Measurements from ENCODE around the gene LMBR1. TPM values are rescaled to one million over a fixed set of nuclear protein-coding genes. Genes with fewer than 3 reads are reported as not detected.

The LMBR1 gene
- polyA plus RNA-seq, 1 donor from 2014 or later = 68.9 TPM

- Histone ChIP-seq H3K9ac (ENCODE audit: low read length) (no peak overlapping the region), H3K9me3 (ENCODE audit: low read length) (no peaks in the 10 kb centered on the region), H3K79me2 (replicated peaks; ENCODE audit: insufficient read depth, low read length) (no peaks in the 10 kb centered on the region), H3K36me3 (ENCODE audit: insufficient read depth, low read length) (no peaks in the 10 kb centered on the region), H3K27ac (ENCODE audit: low read length) (no peak overlapping the region), H2AFZ (ENCODE audit: low read depth, low read length) (no peak overlapping the region), H3K4me3 (ENCODE audit: low read length) (no peak overlapping the region), H3K9me2 (ENCODE audit: insufficient read depth, low read length) (no peaks in the 10 kb centered on the region), H3F3A (ENCODE audit: insufficient read depth, low read length, poor library complexity, severe bottlenecking) (no peaks in the 10 kb centered on the region), H4K20me1 (ENCODE audit: insufficient read depth) (no peaks in the 10 kb centered on the region), H3K4me2 (ENCODE audit: low read length) (no peak overlapping the region), H3K27me3 (ENCODE audit: insufficient read depth, low read depth, low read length) (no peaks in the 10 kb centered on the region)
- TF ChIP-seq POLR2AphosphoS5 (IDR thresholded peaks at IDR 0.05) (no peak), RAD21 (conservative IDR thresholded peaks at IDR 0.05) (no peak), SMC3 (conservative IDR thresholded peaks at IDR 0.05; ENCODE audit: poor library complexity) (no peak), REST (IDR thresholded peaks at IDR 0.05; ENCODE audit: borderline replicate concordance) (no peak), MXI1 (conservative IDR thresholded peaks at IDR 0.05; ENCODE audit: poor library complexity, severe bottlenecking) (no peak), EZH2 (IDR thresholded peaks at IDR 0.05; ENCODE audit: borderline replicate concordance, insufficient read depth, low read length, poor library complexity, severe bottlenecking) (no peak), TAF1 (IDR thresholded peaks at IDR 0.05; ENCODE audit: low read depth) (no peak), CTCF (IDR thresholded peaks at IDR 0.05; ENCODE audit: poor library complexity, severe bottlenecking) (no peak), EP300 (conservative IDR thresholded peaks at IDR 0.05; ENCODE audit: poor library complexity, severe bottlenecking) (no peak)
Measured at GRCh38 chr7:156659203-156659602, 233.8 kb downstream of the LMBR1 start.

- Histone ChIP-seq H3K36me3 (ENCODE audit: insufficient read depth, low read length) (no peaks in the 10 kb centered on the region), H3K4me3 (ENCODE audit: low read length) (no peak overlapping the region), H3K79me2 (replicated peaks; ENCODE audit: insufficient read depth, low read length) (no peaks in the 10 kb centered on the region), H2AFZ (ENCODE audit: low read depth, low read length) (no peak overlapping the region), H3K9me2 (ENCODE audit: insufficient read depth, low read length) (no peaks in the 10 kb centered on the region), H3K27me3 (ENCODE audit: insufficient read depth, low read depth, low read length) (no peaks in the 10 kb centered on the region), H3K9me3 (ENCODE audit: low read length) (no peaks in the 10 kb centered on the region), H3F3A (ENCODE audit: insufficient read depth, low read length, poor library complexity, severe bottlenecking) (no peaks in the 10 kb centered on the region), H4K20me1 (ENCODE audit: insufficient read depth) (no peaks in the 10 kb centered on the region), H3K27ac (ENCODE audit: low read length) (no peak overlapping the region), H3K9ac (ENCODE audit: low read length) (no peak overlapping the region), H3K4me2 (ENCODE audit: low read length) (no peak overlapping the region)
- TF ChIP-seq MXI1 (conservative IDR thresholded peaks at IDR 0.05; ENCODE audit: poor library complexity, severe bottlenecking) (no peak), REST (IDR thresholded peaks at IDR 0.05; ENCODE audit: borderline replicate concordance) (no peak), EZH2 (IDR thresholded peaks at IDR 0.05; ENCODE audit: borderline replicate concordance, insufficient read depth, low read length, poor library complexity, severe bottlenecking) (no peak), POLR2AphosphoS5 (IDR thresholded peaks at IDR 0.05) (no peak), TAF1 (IDR thresholded peaks at IDR 0.05; ENCODE audit: low read depth) (no peak)
Measured at GRCh38 chr7:156657681-156658080, 235.3 kb downstream of the LMBR1 start.
